Measurements from ENCODE around the gene MXRA8. TPM values are rescaled to one million over a fixed set of nuclear protein-coding genes. Genes with fewer than 3 reads are reported as not detected.

Gene MXRA8
- total RNA-seq, 2 donors from 2014 or later, result 28.3 to 29.2 TPM

- no peak overlapping the region for H3K27ac Mint-ChIP-seq
- H3K27me3 Mint-ChIP-seq (ENCODE audit: insufficient read depth), result no peaks in the 10 kb centered on the region
- Histone ChIP-seq H3K9me3 (ENCODE audit: control insufficient read depth, low read length) (no peaks in the 10 kb centered on the region), H3K36me3 (ENCODE audit: control insufficient read depth, insufficient read depth, low read length) (peaks cover 43% of the 10 kb centered on the region), H3K27me3 (ENCODE audit: control insufficient read depth, insufficient read depth, low read length, poor library complexity, severe bottlenecking) (no peaks in the 10 kb centered on the region), H3K4me1 (ENCODE audit: control insufficient read depth, insufficient read depth, low read length) (no peaks in the 10 kb centered on the region), H3K9ac (ENCODE audit: extremely low read depth, low read length, poor library complexity, severe bottlenecking) (no peak overlapping the region), H3K27ac (ENCODE audit: low read depth, low read length) (no peak overlapping the region), H3K4me3 (ENCODE audit: low read length) (no peak overlapping the region)
- peaks cover 3% of the 10 kb centered on the region for H3K4me1 Mint-ChIP-seq
- no peak overlapping the region for H3K4me3 Mint-ChIP-seq
- no peak for TF ChIP-seq CTCF (conservative IDR thresholded peaks at IDR 0.05)
- no peaks in the 10 kb centered on the region for H3K9me3 Mint-ChIP-seq
- WGBS, 2 experiments (ENCODE audit: insufficient coverage in 1 of 2, insufficient read length in 1 of 2), result 94 to 98% methylated on average over 41 to 49 of the region's 49 CpGs
- DNase-seq, result no peak
- peaks cover 21% of the 10 kb centered on the region for H3K36me3 Mint-ChIP-seq (ENCODE audit: low read depth)
Measured at GRCh38 chr1:1312450-1313314, 45.7 kb downstream of the MXRA8 start.

- DNase-seq, result no peak
- H3K4me3 Mint-ChIP-seq, result no peak overlapping the region
- no peaks in the 10 kb centered on the region for H3K27me3 Mint-ChIP-seq (ENCODE audit: insufficient read depth)
- no peak overlapping the region for H3K27ac Mint-ChIP-seq
- Histone ChIP-seq H3K4me1 (ENCODE audit: control insufficient read depth, insufficient read depth, low read length) (peaks cover 4% of the 10 kb centered on the region), H3K9me3 (ENCODE audit: control insufficient read depth, low read length) (no peaks in the 10 kb centered on the region), H3K4me3 (ENCODE audit: low read length) (no peak overlapping the region), H3K27ac (ENCODE audit: low read depth, low read length) (no peak overlapping the region), H3K36me3 (ENCODE audit: control insufficient read depth, insufficient read depth, low read length) (peaks cover 36% of the 10 kb centered on the region), H3K27me3 (ENCODE audit: control insufficient read depth, insufficient read depth, low read length, poor library complexity, severe bottlenecking) (no peaks in the 10 kb centered on the region), H3K9ac (ENCODE audit: extremely low read depth, low read length, poor library complexity, severe bottlenecking) (no peak overlapping the region)
- peaks cover 11% of the 10 kb centered on the region for H3K4me1 Mint-ChIP-seq
- peaks cover 16% of the 10 kb centered on the region for H3K36me3 Mint-ChIP-seq (ENCODE audit: low read depth)
- WGBS, 2 experiments (ENCODE audit: insufficient coverage in 1 of 2, insufficient read length in 1 of 2), result 94 to 98% methylated on average over 15 to 22 of the region's 22 CpGs
- no peak for TF ChIP-seq CTCF (conservative IDR thresholded peaks at IDR 0.05)
- no peaks in the 10 kb centered on the region for H3K9me3 Mint-ChIP-seq
Measured at GRCh38 chr1:1311107-1312104, 46.9 kb downstream of the MXRA8 start.

- Histone ChIP-seq H3K9ac (ENCODE audit: extremely low read depth, low read length, poor library complexity, severe bottlenecking) (no peak overlapping the region), H3K27me3 (ENCODE audit: control insufficient read depth, insufficient read depth, low read length, poor library complexity, severe bottlenecking) (no peaks in the 10 kb centered on the region), H3K27ac (ENCODE audit: low read depth, low read length) (no peak overlapping the region), H3K4me3 (ENCODE audit: low read length) (no peak overlapping the region), H3K36me3 (ENCODE audit: control insufficient read depth, insufficient read depth, low read length) (peaks cover 36% of the 10 kb centered on the region), H3K4me1 (ENCODE audit: control insufficient read depth, insufficient read depth, low read length) (peaks cover 11% of the 10 kb centered on the region), H3K9me3 (ENCODE audit: control insufficient read depth, low read length) (no peaks in the 10 kb centered on the region)
- Mint-ChIP-seq H3K27me3 (ENCODE audit: insufficient read depth) (no peaks in the 10 kb centered on the region), H3K4me1 (peaks cover 13% of the 10 kb centered on the region), H3K36me3 (ENCODE audit: low read depth) (peaks cover 11% of the 10 kb centered on the region), H3K4me3 (no peak overlapping the region), H3K9me3 (no peaks in the 10 kb centered on the region), H3K27ac (no peak overlapping the region)
- WGBS, 2 experiments (ENCODE audit: insufficient coverage in 1 of 2, insufficient read length in 1 of 2), result 94 to 95% methylated on average over 14 to 21 of the region's 21 CpGs
- TF ChIP-seq CTCF (conservative IDR thresholded peaks at IDR 0.05), result no peak
- no peak for DNase-seq
Measured at GRCh38 chr1:1310476-1311053, 47.8 kb downstream of the MXRA8 start.

All from endodermal cell (in vitro differentiated cells).